K562 (cell line): ENCODE results near the gene ABHD16A. TPM values are rescaled to one million over a fixed set of nuclear protein-coding genes. Genes with fewer than 3 reads are reported as not detected.

ENCODE experiments used
- ARHGAP35 ChIP-seq: fragments of 450-650 bp; IDR thresholded peaks from 2 replicates; pipeline ENCODE4 v1.6.1; 2018; ENCODE audit not compliant: partially characterized antibody
- BHLHE40 ChIP-seq: IDR thresholded peaks from 2 replicates; pipeline ENCODE4 v1.6.1; 2011; ENCODE audit warnings: low read length, improper control_type of control experiment
- CBX3 ChIP-seq, 2 experiments: IDR thresholded peaks; 1 replicate in 1 of 2; 2 replicates in 1 of 2; pipeline ENCODE4 v1.6.1; 2012; ENCODE audit warnings: inconsistent platforms in 2 of 2, low read length in 2 of 2, borderline replicate concordance in 1 of 2, control low read depth in 1 of 2
- CREB1 ChIP-seq, 2 experiments: sonication (generic) in 1 of 2; formaldehyde crosslinking in 1 of 2; IDR thresholded peaks; 2 replicates each; pipeline versions ENCODE4 v1.6.1 to v1.8.0; 2012 to 2022; ENCODE audit warnings: inconsistent platforms in 1 of 2, mild to moderate bottlenecking in 1 of 2, missing genetic modification reagents in 1 of 2, moderate library complexity in 1 of 2
- CTCFL ChIP-seq: IDR thresholded peaks from 2 replicates; pipeline ENCODE4 v1.6.1; 2011; ENCODE audit warnings: borderline replicate concordance, low read depth, mild to moderate bottlenecking, moderate library complexity, low read length; ENCODE audit not compliant: insufficient read depth, poor library complexity, severe bottlenecking
- HOXB6 ChIP-seq: fragments of 250-450 bp; sonication (Bioruptor Pico); IDR thresholded peaks from 2 replicates; pipeline ENCODE4 v1.5.1; 2022; ENCODE audit warnings: mild to moderate bottlenecking, borderline replicate concordance
- KDM4B ChIP-seq, 2 experiments: fragments of 450-650 bp in 1 of 2; sonication (generic) in 1 of 2; IDR thresholded peaks; 2 replicates each; pipeline ENCODE4 v1.6.1; 2016 to 2017; ENCODE audit warnings: borderline replicate concordance in 2 of 2, antibody characterized with exemption in 1 of 2, low read depth in 1 of 2, mild to moderate bottlenecking in 1 of 2
- NRF1 ChIP-seq, 2 experiments: fragments of 450-650 bp; IDR thresholded peaks in 1 of 2; conservative IDR thresholded peaks in 1 of 2; 2 replicates each; pipeline ENCODE4 v1.6.1; 2014; ENCODE audit warnings: mild to moderate bottlenecking in 2 of 2
- PATZ1 ChIP-seq: fragments of 250-450 bp; sonication (Bioruptor Pico); IDR thresholded peaks from 2 replicates; pipeline ENCODE4 v1.5.0; 2020; ENCODE audit warnings: mild to moderate bottlenecking, borderline replicate concordance
- YBX1 ChIP-seq: fragments of 450-650 bp; IDR thresholded peaks from 2 replicates; pipeline ENCODE4 v1.7.1; 2016; ENCODE audit warnings: mild to moderate bottlenecking
- ZHX1 ChIP-seq: fragments of 150-350 bp; conservative IDR thresholded peaks from 2 replicates; pipeline ENCODE4 v1.6.1; 2014; ENCODE audit warnings: low read length
- ZNF197 ChIP-seq: fragments of 200-800 bp; sonication (Bioruptor generic); IDR thresholded peaks from 2 replicates; pipeline ENCODE4 v1.6.1; 2016; ENCODE audit warnings: low read depth, missing genetic modification characterization, missing compliant biosample characterization
- ZNF431 ChIP-seq: sonication (generic); formaldehyde crosslinking; IDR thresholded peaks from 2 replicates; pipeline ENCODE4 v1.8.0; 2022; ENCODE audit warnings: mild to moderate bottlenecking, missing genetic modification reagents
- polyA plus RNA-seq, 8 experiments: library from polyadenylated mRNA; depleted of rRNA in 4 of 8; stranded (reverse) in 5 of 8; unstranded in 3 of 8; fragments of >200 nt; fragmentation: Nextera tagmentation in 2 of 8; fragmentation: Illumina TruSeq in 1 of 8; extraction: Ambion mirVana in 2 of 8; extraction: Trizol in 1 of 8; gene quantifications; 2 replicates each; pipeline versions ENCODE4 v1.2.1 to v1.2.3, GENCODE V29; 2011 to 2014; ENCODE audit warnings: inconsistent platforms in 1 of 8, missing spikeins in 1 of 8
- total RNA-seq, 7 experiments: library from RNA; depleted of rRNA in 6 of 7; stranded (reverse); fragments of >200 nt in 6 of 7; fragmentation: Illumina TruSeq in 2 of 7; extraction: Trizol in 2 of 7; gene quantifications; 2 replicates each; pipeline versions ENCODE4 v1.2.1 to v1.2.3, GENCODE V29; 2011 to 2021; ENCODE audit warnings: low replicate concordance in 1 of 7
- TF ChIP-seq, protein P1 (sequence below): sonication (generic); formaldehyde crosslinking; IDR thresholded peaks from 2 replicates; pipeline ENCODE4 v1.8.0; 2022; ENCODE audit warnings: mild to moderate bottlenecking, missing genetic modification reagents
- TF ChIP-seq, protein P2 (sequence below): fragments of 250-450 bp; sonication (Bioruptor Pico); IDR thresholded peaks from 2 replicates; pipeline ENCODE4 v1.4.0; 2020; ENCODE audit warnings: borderline replicate concordance

Gene ABHD16A
- total and polyA plus RNA-seq, 9 of the 15 experiments (the other 6 are each of a cell fraction or from before 2014, with no cell fraction given) = 25.8 to 120 (median 81.6) TPM

- TF ChIP-seq ZHX1 (no peak; the same call in 1 of the 2 replicates), HOXB6 (CRISPR knock-in tag) (0 out of 2 replicates have a peak, but pooled peaks have one; percentile 28), ZNF431 (CRISPR knock-in tag) (peak; percentile 14), YBX1 (no peak), KDM4B (IDR thresholded peaks at IDR 0.05; ENCODE audit: borderline replicate concordance in 2 of 2, low read depth in 1 of 2) (peak in 1 of 2 experiments; percentile 54; a peak in 1 of 4 replicates), CBX3 (IDR thresholded peaks at IDR 0.05; ENCODE audit: borderline replicate concordance in 1 of 2, low read length in 2 of 2) (0 out of 3 replicates have a peak, but pooled peaks of 1 of the 2 experiments have one; percentile 21), CTCFL (no peak), BHLHE40 (no peak; the same call in 1 of the 2 replicates), NRF1 (conservative IDR thresholded peaks at IDR 0.05 in 1 of 2, IDR thresholded peaks at IDR 0.05 in 1 of 2) (peak in 1 of 2 experiments; percentile 23; a peak in 2 of 4 replicates), CREB1 (IDR thresholded peaks at IDR 0.05) (0 out of 2 replicates have a peak, but pooled peaks have one; percentile 30), CREB1 (CRISPR knock-in tag; IDR thresholded peaks at IDR 0.05) (0 out of 2 replicates have a peak, but pooled peaks have one; percentile 42), PATZ1 (CRISPR knock-in tag) (peak; percentile 78; the same call in 1 of the 2 replicates), ARHGAP35 (no peak), ZNF197 (CRISPR knock-in tag) (0 out of 2 replicates have a peak, but pooled peaks have one; percentile 1)
- TF ChIP-seq, protein P1, sequence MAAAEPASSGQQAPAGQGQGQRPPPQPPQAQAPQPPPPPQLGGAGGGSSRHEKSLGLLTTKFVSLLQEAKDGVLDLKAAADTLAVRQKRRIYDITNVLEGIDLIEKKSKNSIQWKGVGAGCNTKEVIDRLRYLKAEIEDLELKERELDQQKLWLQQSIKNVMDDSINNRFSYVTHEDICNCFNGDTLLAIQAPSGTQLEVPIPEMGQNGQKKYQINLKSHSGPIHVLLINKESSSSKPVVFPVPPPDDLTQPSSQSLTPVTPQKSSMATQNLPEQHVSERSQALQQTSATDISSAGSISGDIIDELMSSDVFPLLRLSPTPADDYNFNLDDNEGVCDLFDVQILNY (CRISPR knock-in tag) = no peak; the same call in 1 of the 2 replicates
- TF ChIP-seq, protein P2, sequence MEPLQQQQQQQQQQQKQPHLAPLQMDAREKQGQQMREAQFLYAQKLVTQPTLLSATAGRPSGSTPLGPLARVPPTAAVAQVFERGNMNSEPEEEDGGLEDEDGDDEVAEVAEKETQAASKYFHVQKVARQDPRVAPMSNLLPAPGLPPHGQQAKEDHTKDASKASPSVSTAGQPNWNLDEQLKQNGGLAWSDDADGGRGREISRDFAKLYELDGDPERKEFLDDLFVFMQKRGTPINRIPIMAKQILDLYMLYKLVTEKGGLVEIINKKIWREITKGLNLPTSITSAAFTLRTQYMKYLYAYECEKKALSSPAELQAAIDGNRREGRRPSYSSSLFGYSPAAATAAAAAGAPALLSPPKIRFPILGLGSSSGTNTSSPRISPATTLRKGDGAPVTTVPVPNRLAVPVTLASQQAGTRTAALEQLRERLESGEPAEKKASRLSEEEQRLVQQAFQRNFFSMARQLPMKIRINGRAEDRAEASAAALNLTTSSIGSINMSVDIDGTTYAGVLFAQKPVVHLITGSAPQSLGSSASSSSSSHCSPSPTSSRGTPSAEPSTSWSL (CRISPR knock-in tag) = 0 out of 2 replicates have a peak, but pooled peaks have one; percentile 89
These were observed 12.7 kb downstream of the ABHD16A start (continued) for GRCh38 chr6:31690231-31691077.
